Lung (tissue), 12 donors: ENCODE data around the gene REXO5. TPM values are rescaled to one million over a fixed set of nuclear protein-coding genes. Genes with fewer than 3 reads are reported as not detected.

Experiments used
- ATAC-seq: fragments of 200-7000 bp; cut with Tn5 transposase; one replicate; pipeline ENCODE4 v1.9.1; 2020; ENCODE audit warnings: moderate number of reproducible peaks; ENCODE audit not compliant: insufficient read depth, low FRiP score
- DNase-seq, 3 donors: peaks; one replicate each; pipeline ENCODE4 v3.0.0-alpha.2; 2013 to 2017
- H3K27ac ChIP-seq, 2 donors: one replicate each; pipeline ENCODE4 v1.5.1; 2013; ENCODE audit warnings: mild to moderate bottlenecking in 2 of 2, moderate library complexity in 2 of 2, control low read depth in 1 of 2, inconsistent platforms in 1 of 2, low read depth in 1 of 2, low read length in 1 of 2
- H3K27me3 ChIP-seq, 3 donors: one replicate each; pipeline ENCODE4 v1.5.1; 2013; ENCODE audit warnings: low read length in 2 of 3; ENCODE audit not compliant: control insufficient read depth in 3 of 3, insufficient read depth in 3 of 3
- H3K36me3 ChIP-seq, 4 donors: one replicate each; pipeline ENCODE4 v1.5.1; 2013; ENCODE audit warnings: low read length in 4 of 4, mild to moderate bottlenecking in 1 of 4, moderate library complexity in 1 of 4; ENCODE audit not compliant: control insufficient read depth in 4 of 4, insufficient read depth in 4 of 4
- H3K4me1 ChIP-seq, 5 donors: one replicate each; pipeline ENCODE4 v1.5.1; 2013; ENCODE audit warnings: low read length in 5 of 5, mild to moderate bottlenecking in 2 of 5, moderate library complexity in 1 of 5; ENCODE audit not compliant: control insufficient read depth in 5 of 5, insufficient read depth in 5 of 5
- H3K4me3 ChIP-seq: one replicate; pipeline ENCODE4 v1.5.1; 2013; ENCODE audit warnings: mild to moderate bottlenecking, control low read depth, moderate library complexity
- H3K9ac ChIP-seq, 2 donors: one replicate each; pipeline ENCODE4 v1.5.1; 2013; ENCODE audit warnings: low read length in 2 of 2, control low read depth in 1 of 2; ENCODE audit not compliant: insufficient read depth in 1 of 2
- H3K9me3 ChIP-seq, 4 donors: one replicate each; pipeline ENCODE4 v1.5.1; 2013; ENCODE audit warnings: low read length in 3 of 4, mild to moderate bottlenecking in 1 of 4, moderate library complexity in 1 of 4; ENCODE audit not compliant: control insufficient read depth in 4 of 4, insufficient read depth in 3 of 4
- WGBS, 2 donors: extraction: QIAGEN DNeasy Blood & Tissue Kit; methylation state at CpG; one replicate each; pipeline ENCODE4 v1.1.7; 2013; 5-methylcytosine and 5-hydroxymethylcytosine counted together
- polyA plus RNA-seq, 2 donors: library from polyadenylated mRNA; stranded (reverse); fragments of 200-250 nt; gene quantifications; one replicate each; pipeline ENCODE4 v1.2.1, GENCODE V29; 2013
- total RNA-seq, 2 donors: library from RNA; depleted of rRNA in 1 of 2; stranded (reverse); fragments of >200 nt in 1 of 2; gene quantifications; one replicate each; pipeline ENCODE4 v1.2.1, GENCODE V29; 2014 to 2021
- TF ChIP-seq, protein P1 (sequence below): IDR thresholded peaks from 2 replicates; pipeline ENCODE4 v1.5.1; 2012; ENCODE audit warnings: mild to moderate bottlenecking; ENCODE audit errors: control extremely low read depth, extremely low read depth
- donor health status: control.
- donor health status: control.
- donor health status: Bipolar disorder and iron deficiency.
- donor health status: healthy.
- donor health status: DM: yes; HTN: yes; CAD: no.

The REXO5 gene
- total and polyA plus RNA-seq, 4 donors: 0.73 to 6.3 (median 1.8) TPM

DNA sequence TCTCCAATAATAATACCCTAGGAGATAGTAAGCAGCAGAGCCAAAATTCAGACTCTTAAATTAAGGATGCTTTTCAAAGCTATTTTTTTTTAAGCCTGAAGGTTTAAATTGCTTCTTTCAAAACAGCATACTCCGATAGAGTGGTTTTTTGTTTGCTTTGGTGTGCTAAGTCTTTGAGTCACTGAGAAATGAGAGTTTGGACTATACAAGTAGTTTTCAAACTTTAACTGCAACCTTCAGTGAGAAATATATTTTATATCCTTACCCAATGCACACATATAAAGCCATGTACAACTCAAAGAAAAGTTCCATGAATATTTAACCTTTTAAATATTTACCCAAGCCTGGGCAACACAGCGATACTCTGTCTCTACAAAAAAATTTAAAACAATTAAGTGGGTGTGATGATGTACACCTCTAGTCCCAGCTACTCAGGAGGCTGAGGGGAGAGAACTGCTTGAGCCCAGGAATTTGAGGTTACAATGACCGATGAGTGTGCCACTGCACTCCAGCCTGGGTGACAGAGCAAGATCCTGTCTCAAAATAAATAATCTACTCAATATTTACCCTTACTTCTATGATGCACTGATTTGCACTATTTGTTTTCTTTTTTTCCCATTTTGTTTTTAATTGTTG, 74.7 kb downstream of the REXO5 start:
- Histone ChIP-seq H3K9ac (no peak overlapping the region), H3K36me3 (peaks cover 0 to 5% (median under 1%) of the 10 kb centered on the region in 4 donors), H3K4me3 (no peak overlapping the region), H3K9me3 (no peaks in the 10 kb centered on the region), H3K4me1 (peaks cover 0 to 40% (median 4%) of the 10 kb centered on the region in 5 donors), H3K27ac (no peak overlapping the region), H3K27me3 (no peaks in the 10 kb centered on the region)
- DNase-seq: no peak
- peak; percentile 22 for ATAC-seq
- TF ChIP-seq, protein P1, sequence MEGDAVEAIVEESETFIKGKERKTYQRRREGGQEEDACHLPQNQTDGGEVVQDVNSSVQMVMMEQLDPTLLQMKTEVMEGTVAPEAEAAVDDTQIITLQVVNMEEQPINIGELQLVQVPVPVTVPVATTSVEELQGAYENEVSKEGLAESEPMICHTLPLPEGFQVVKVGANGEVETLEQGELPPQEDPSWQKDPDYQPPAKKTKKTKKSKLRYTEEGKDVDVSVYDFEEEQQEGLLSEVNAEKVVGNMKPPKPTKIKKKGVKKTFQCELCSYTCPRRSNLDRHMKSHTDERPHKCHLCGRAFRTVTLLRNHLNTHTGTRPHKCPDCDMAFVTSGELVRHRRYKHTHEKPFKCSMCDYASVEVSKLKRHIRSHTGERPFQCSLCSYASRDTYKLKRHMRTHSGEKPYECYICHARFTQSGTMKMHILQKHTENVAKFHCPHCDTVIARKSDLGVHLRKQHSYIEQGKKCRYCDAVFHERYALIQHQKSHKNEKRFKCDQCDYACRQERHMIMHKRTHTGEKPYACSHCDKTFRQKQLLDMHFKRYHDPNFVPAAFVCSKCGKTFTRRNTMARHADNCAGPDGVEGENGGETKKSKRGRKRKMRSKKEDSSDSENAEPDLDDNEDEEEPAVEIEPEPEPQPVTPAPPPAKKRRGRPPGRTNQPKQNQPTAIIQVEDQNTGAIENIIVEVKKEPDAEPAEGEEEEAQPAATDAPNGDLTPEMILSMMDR: no peak
- 60 to 80% methylated on average over 3 of the region's 3 CpGs for WGBS, 2 donors

DNA sequence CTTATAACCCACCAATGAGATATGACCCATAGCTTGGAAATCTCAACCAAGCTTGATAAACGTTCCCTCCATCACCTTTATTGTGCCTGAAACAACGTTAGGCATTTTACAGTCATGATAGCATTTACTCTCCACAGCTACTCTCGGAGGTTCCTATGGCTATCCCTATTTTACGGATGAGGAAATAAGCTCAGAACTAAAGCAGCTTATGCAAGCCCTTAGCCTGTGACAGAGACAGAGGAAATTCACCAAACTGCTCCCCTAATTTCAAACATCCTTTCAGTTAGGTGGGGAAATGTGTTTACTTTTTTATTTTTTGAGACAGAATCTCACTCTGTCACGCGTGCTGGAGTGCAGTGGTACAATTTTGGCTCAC, 75.2 kb downstream of the REXO5 start:
- WGBS, 2 donors: 38 to 57% methylated on average over 6 of the region's 6 CpGs
- H3K9me3 ChIP-seq: no peaks in the 10 kb centered on the region

DNA sequence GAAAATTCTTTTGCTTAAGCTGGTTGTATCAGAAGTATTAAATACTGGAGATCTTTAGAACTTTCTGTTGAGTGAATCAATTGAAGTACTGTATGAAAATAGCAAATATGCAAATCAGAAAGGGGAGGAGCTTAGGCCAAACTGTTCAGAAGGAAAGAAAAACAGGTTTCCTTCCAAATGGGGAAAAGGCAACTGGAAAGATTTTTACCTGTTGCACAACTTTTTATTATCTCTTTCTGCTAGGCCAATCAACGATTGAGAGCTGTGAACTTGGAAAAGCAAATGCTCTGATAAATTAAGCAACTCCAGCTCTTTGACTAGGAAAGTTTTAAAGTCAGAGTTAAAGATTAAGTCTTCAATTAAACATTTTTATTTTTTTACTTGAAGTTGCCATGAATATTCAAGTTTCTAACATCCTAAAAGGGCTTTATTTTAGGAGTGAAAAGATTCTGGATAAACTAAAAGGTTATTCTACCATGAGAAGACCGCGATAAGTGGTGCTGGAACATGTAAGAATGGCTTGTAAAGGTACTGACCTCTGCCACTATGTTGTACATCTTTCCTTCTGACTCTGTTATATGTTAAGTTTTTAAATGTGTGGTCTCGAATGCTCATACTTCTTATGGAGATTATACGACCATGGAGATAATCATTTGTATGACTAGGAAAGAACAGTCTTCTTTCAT, 77.4 kb downstream of the REXO5 start:
- peaks cover 1 to 3% (median 2%) of the 10 kb centered on the region in 4 donors for H3K36me3 ChIP-seq
- ATAC-seq: peak; percentile 13
- no peak overlapping the region for H3K27ac ChIP-seq
- no peak overlapping the region for H3K4me3 ChIP-seq
- TF ChIP-seq, protein P1: no peak
- no peaks in the 10 kb centered on the region for H3K9me3 ChIP-seq
- H3K9ac ChIP-seq: no peak overlapping the region
- peaks cover 0 to 42% (median 4%) of the 10 kb centered on the region in 5 donors for H3K4me1 ChIP-seq
- H3K27me3 ChIP-seq: no peaks in the 10 kb centered on the region
- DNase-seq: no peak
- WGBS, 2 donors: 64 to 69% methylated on average over 5 of the region's 5 CpGs

More for the DNA sequence above, 75.2 kb downstream of the REXO5 start:
- ATAC-seq (no peak), DNase-seq (no peak)
- Histone ChIP-seq H3K36me3 (peaks cover 0 to 5% (median 2%) of the 10 kb centered on the region in 4 donors), H3K27ac (peak overlapping the region in 1 of 2 donors; percentile 80), H3K9ac (no peak overlapping the region), H3K27me3 (no peaks in the 10 kb centered on the region), H3K4me3 (no peak overlapping the region), H3K4me1 (peaks cover 0 to 40% (median 4%) of the 10 kb centered on the region in 5 donors)
- TF ChIP-seq, protein P1: no peak
